A673 (cell line): Measurements from ENCODE around the gene DHRS1.

Source experiments
- EZH2 ChIP-seq: fragments of 200-600 bp; sonication (generic); IDR thresholded peaks from 2 replicates; pipeline ENCODE4 v1.6.1; 2017; ENCODE audit warnings: borderline replicate concordance, low read depth, mild to moderate bottlenecking, mixed read lengths, antibody characterized with exemption, low read length; ENCODE audit not compliant: poor library complexity, severe bottlenecking
- TF ChIP-seq, protein P1 (sequence below): fragments of 300-800, 200-600 bp; sonication (generic); conservative IDR thresholded peaks from 2 replicates; pipeline ENCODE4 v1.5.1; 2017; ENCODE audit warnings: low read depth, mild to moderate bottlenecking, antibody characterized with exemption, low read length, moderate library complexity, mixed read lengths

- TF ChIP-seq, protein P1, sequence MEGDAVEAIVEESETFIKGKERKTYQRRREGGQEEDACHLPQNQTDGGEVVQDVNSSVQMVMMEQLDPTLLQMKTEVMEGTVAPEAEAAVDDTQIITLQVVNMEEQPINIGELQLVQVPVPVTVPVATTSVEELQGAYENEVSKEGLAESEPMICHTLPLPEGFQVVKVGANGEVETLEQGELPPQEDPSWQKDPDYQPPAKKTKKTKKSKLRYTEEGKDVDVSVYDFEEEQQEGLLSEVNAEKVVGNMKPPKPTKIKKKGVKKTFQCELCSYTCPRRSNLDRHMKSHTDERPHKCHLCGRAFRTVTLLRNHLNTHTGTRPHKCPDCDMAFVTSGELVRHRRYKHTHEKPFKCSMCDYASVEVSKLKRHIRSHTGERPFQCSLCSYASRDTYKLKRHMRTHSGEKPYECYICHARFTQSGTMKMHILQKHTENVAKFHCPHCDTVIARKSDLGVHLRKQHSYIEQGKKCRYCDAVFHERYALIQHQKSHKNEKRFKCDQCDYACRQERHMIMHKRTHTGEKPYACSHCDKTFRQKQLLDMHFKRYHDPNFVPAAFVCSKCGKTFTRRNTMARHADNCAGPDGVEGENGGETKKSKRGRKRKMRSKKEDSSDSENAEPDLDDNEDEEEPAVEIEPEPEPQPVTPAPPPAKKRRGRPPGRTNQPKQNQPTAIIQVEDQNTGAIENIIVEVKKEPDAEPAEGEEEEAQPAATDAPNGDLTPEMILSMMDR = no peak
- no peak for TF ChIP-seq EZH2
Measured at GRCh38 chr14:24260780-24261157, 38.8 kb downstream of the DHRS1 start.
